ENCODE results near the gene IL10RB. TPM values are rescaled to one million over a fixed set of nuclear protein-coding genes. Genes with fewer than 3 reads are reported as not detected.
A peak's percentile ranks its signal among the peaks of the same experiment; 100 is the strongest.

IL10RB gene
- total and polyA plus RNA-seq, 2 of the 13 experiments (the other 11 are each of a cell fraction or from before 2014, with no cell fraction given) = 17.4 to 18.2 TPM

GRCh38 chr21:33245289-33245918 is 20.8 kb upstream of the IL10RB start (continued):
- TF ChIP-seq ZNF678 (CRISPR knock-in tag; IDR thresholded peaks at IDR 0.05) (no peak), ZNF550 (CRISPR knock-in tag; IDR thresholded peaks at IDR 0.05; ENCODE audit: borderline replicate concordance) (no peak), E2F5 (CRISPR knock-in tag; conservative IDR thresholded peaks at IDR 0.05) (no peak), ZSCAN9 (CRISPR knock-in tag; IDR thresholded peaks at IDR 0.05; ENCODE audit: borderline replicate concordance) (no peak), ZBTB2 (CRISPR knock-in tag; IDR thresholded peaks at IDR 0.05; ENCODE audit: low read depth) (no peak), ZNF577 (CRISPR knock-in tag; IDR thresholded peaks at IDR 0.05; ENCODE audit: borderline replicate concordance, low read depth) (no peak), ARID5B (CRISPR knock-in tag; IDR thresholded peaks at IDR 0.05) (peak; percentile 51; the same call in 1 of the 2 replicates), CREM (IDR thresholded peaks at IDR 0.05) (peak; percentile 42; the same call in 1 of the 2 replicates), CREM (CRISPR knock-in tag; IDR thresholded peaks at IDR 0.05) (no peak), XBP1 (CRISPR knock-in tag; IDR thresholded peaks at IDR 0.05) (no peak), ZNF205 (CRISPR knock-in tag; IDR thresholded peaks at IDR 0.05) (no peak), PITX1 (CRISPR knock-in tag; IDR thresholded peaks at IDR 0.05) (peak; percentile 35; the same call in 1 of the 2 replicates), MIER3 (CRISPR knock-in tag; IDR thresholded peaks at IDR 0.05; ENCODE audit: borderline replicate concordance) (no peak), ZSCAN25 (CRISPR knock-in tag; IDR thresholded peaks at IDR 0.05) (no peak), ZNF800 (CRISPR knock-in tag; IDR thresholded peaks at IDR 0.05) (no peak), ELF4 (CRISPR knock-in tag; IDR thresholded peaks at IDR 0.05; ENCODE audit: borderline replicate concordance) (no peak), HNF1B (CRISPR knock-in tag; IDR thresholded peaks at IDR 0.05) (peak; percentile 13; the same call in 1 of the 2 replicates), SOX6 (IDR thresholded peaks at IDR 0.05) (no peak), SOX6 (CRISPR knock-in tag; IDR thresholded peaks at IDR 0.05) (peak; percentile 40), IRX3 (CRISPR knock-in tag; IDR thresholded peaks at IDR 0.05; ENCODE audit: borderline replicate concordance, low read depth) (no peak)
